HEK293T (cell line): ENCODE results near the gene ALKAL2.

Source experiments
- BHLHE40 ChIP-seq: fragments of 450-650 bp; IDR thresholded peaks from 2 replicates; pipeline ENCODE4 v1.6.1; 2016; ENCODE audit warnings: mild to moderate bottlenecking, moderate library complexity, borderline replicate concordance
- CTBP1 ChIP-seq: fragments of 450-650 bp; IDR thresholded peaks from 2 replicates; pipeline ENCODE4 v1.6.1; 2016; ENCODE audit warnings: borderline replicate concordance
- ELF4 ChIP-seq: fragments of 450-650 bp; IDR thresholded peaks from 2 replicates; pipeline ENCODE4 v1.6.1; 2017; ENCODE audit warnings: antibody characterized with exemption
- FOXM1 ChIP-seq: fragments of 450-650 bp; IDR thresholded peaks from 2 replicates; pipeline ENCODE4 v1.6.1; 2017; ENCODE audit warnings: mild to moderate bottlenecking, borderline replicate concordance
- HDGF ChIP-seq: fragments of 450-650 bp; IDR thresholded peaks from 2 replicates; pipeline ENCODE4 v1.6.1; 2017; ENCODE audit warnings: antibody characterized with exemption, borderline replicate concordance
- L3MBTL2 ChIP-seq: fragments of 450-650 bp; conservative IDR thresholded peaks from 2 replicates; pipeline ENCODE4 v1.6.1; 2016; ENCODE audit warnings: mild to moderate bottlenecking
- LEF1 ChIP-seq: fragments of 450-650 bp; IDR thresholded peaks from 2 replicates; pipeline ENCODE4 v1.6.1; 2017; ENCODE audit warnings: mild to moderate bottlenecking, borderline replicate concordance
- NFRKB ChIP-seq: fragments of 450-650 bp; IDR thresholded peaks from 2 replicates; pipeline ENCODE4 v1.6.1; 2016; ENCODE audit warnings: mild to moderate bottlenecking, moderate library complexity
- SP1 ChIP-seq: fragments of 450-650 bp; IDR thresholded peaks from 2 replicates; pipeline ENCODE4 v1.6.1; 2017
- TARDBP ChIP-seq: fragments of 450-650 bp; IDR thresholded peaks from 2 replicates; pipeline ENCODE4 v1.6.1; 2016
- ZNF384 ChIP-seq: fragments of 450-650 bp; IDR thresholded peaks from 2 replicates; pipeline ENCODE4 v1.6.1; 2016

- no peak for TF ChIP-seq L3MBTL2
- no peak for TF ChIP-seq LEF1
- TF ChIP-seq FOXM1 = no peak
- no peak for TF ChIP-seq BHLHE40
- no peak for TF ChIP-seq HDGF
- TF ChIP-seq ELF4 = no peak
- no peak for TF ChIP-seq SP1
- TF ChIP-seq NFRKB = no peak
- TF ChIP-seq ZNF384 = no peak
- no peak for TF ChIP-seq CTBP1
- no peak for TF ChIP-seq TARDBP
These were observed 1.6 kb upstream of the ALKAL2 start for GRCh38 chr2:289362-290089.
